Endothelial cell of umbilical vein (primary cell): Measurements from ENCODE around the gene DDX39A. TPM values are rescaled to one million over a fixed set of nuclear protein-coding genes. Genes with fewer than 3 reads are reported as not detected.

Experiments
- BruUV-seq: library from RNA; stranded (reverse); fragments of 400-500 nt; replicated peaks from 2 replicates; lab custom pipeline; 2021; lab: Mats Ljungman, UMichigan
- CTCF ChIA-PET: fragments of 300-600, 350-600 bp; sonication (Branson Sonifier 250); formaldehyde crosslinking; loops from one replicate; lab custom pipeline; 2021; ENCODE audit warnings: antibody characterized with exemption, inconsistent platforms; lab: Charles Lee
- POLR2A ChIA-PET: fragments of 300-600, 350-600 bp; sonication (Branson Sonifier 250); formaldehyde crosslinking; loops from one replicate; lab custom pipeline; 2021; ENCODE audit warnings: antibody characterized with exemption, inconsistent platforms; lab: Charles Lee
- DNase-seq: peaks from one replicate; pipeline ENCODE4 v3.0.0-alpha.2; 2011; ENCODE audit warnings: low read depth, low spot score
- FAIRE-seq: peaks from 2 replicates; lab custom pipeline; 2011; peaks lifted over from hg19 to GRCh38; lab: Jason Lieb, UNC
- H2AFZ ChIP-seq: 2 replicates; pipeline ENCODE4 v1.6.0; 2012; ENCODE audit warnings: low read depth, low read length, control low read depth, inconsistent platforms
- H3K27ac ChIP-seq: 2 replicates; pipeline ENCODE4 v1.5.1; 2011; ENCODE audit warnings: low read depth, mild to moderate bottlenecking, control low read depth, low read length, moderate library complexity; ENCODE audit not compliant: insufficient read depth
- H3K27me3 ChIP-seq, 2 experiments: 2 replicates each; pipeline versions ENCODE4 v1.6.0 to v1.6.1; 2011; ENCODE audit warnings: low read length in 2 of 2, mixed read lengths in 1 of 2; ENCODE audit not compliant: control insufficient read depth in 2 of 2, insufficient read depth in 2 of 2
- H3K36me3 ChIP-seq, 2 experiments: 2 replicates in 1 of 2; 3 replicates in 1 of 2; pipeline ENCODE4 v1.5.1; 2011; ENCODE audit warnings: low read length in 2 of 2, mild to moderate bottlenecking in 1 of 2, moderate library complexity in 1 of 2; ENCODE audit not compliant: control insufficient read depth in 2 of 2, insufficient read depth in 2 of 2; ENCODE audit errors: extremely low read depth in 1 of 2
- H3K4me1 ChIP-seq: 3 replicates; pipeline ENCODE4 v1.5.1; 2011; ENCODE audit warnings: mild to moderate bottlenecking, low read length; ENCODE audit not compliant: control insufficient read depth, insufficient read depth; ENCODE audit errors: extremely low read depth
- H3K4me2 ChIP-seq: 2 replicates; pipeline ENCODE4 v1.6.1; 2011; ENCODE audit warnings: low read length, control low read depth, mixed read lengths; ENCODE audit not compliant: insufficient read depth
- H3K4me3 ChIP-seq, 3 experiments: fragments of 200-600 bp in 1 of 3; sonication (generic), shearing (Covaris generic) in 1 of 3; replicated peaks in 1 of 3; 2 replicates each; pipeline ENCODE4 v1.5.1; 2011 to 2016; ENCODE audit warnings: control low read depth in 3 of 3, low read length in 3 of 3, mild to moderate bottlenecking in 2 of 3, inconsistent platforms in 1 of 3, low read depth in 1 of 3, moderate library complexity in 1 of 3; ENCODE audit not compliant: insufficient read depth in 1 of 3
- H3K79me2 ChIP-seq: 2 replicates; pipeline ENCODE4 v1.6.0; 2012; ENCODE audit warnings: low read length, inconsistent platforms; ENCODE audit not compliant: control insufficient read depth, insufficient read depth
- H3K9ac ChIP-seq: replicated peaks from 2 replicates; pipeline ENCODE3; 2011; ENCODE audit warnings: low read length, control low read depth; ENCODE audit not compliant: insufficient read depth; ENCODE audit errors: extremely low read depth
- H3K9me1 ChIP-seq: replicated peaks from 3 replicates; pipeline ENCODE4 v1.6.0; 2011; ENCODE audit warnings: mild to moderate bottlenecking, low read length; ENCODE audit not compliant: control insufficient read depth, insufficient read depth; ENCODE audit errors: extremely low read depth
- H3K9me3 ChIP-seq: replicated peaks from 2 replicates; pipeline ENCODE4 v1.5.1; 2012; ENCODE audit warnings: low read length, inconsistent platforms; ENCODE audit not compliant: control insufficient read depth, insufficient read depth
- H4K20me1 ChIP-seq: replicated peaks from 2 replicates; pipeline ENCODE3; 2011; ENCODE audit warnings: mild to moderate bottlenecking, low read length; ENCODE audit not compliant: control insufficient read depth, insufficient read depth; ENCODE audit errors: extremely low read depth
- EZH2 ChIP-seq: IDR thresholded peaks from 2 replicates; pipeline ENCODE4 v1.6.1; 2012; ENCODE audit warnings: borderline replicate concordance, low read depth, mild to moderate bottlenecking, moderate library complexity, low read length, inconsistent platforms; ENCODE audit not compliant: severe bottlenecking
- JUN ChIP-seq: IDR thresholded peaks from 2 replicates; pipeline ENCODE4 v1.6.1; 2011; ENCODE audit warnings: borderline replicate concordance, low read depth; ENCODE audit not compliant: insufficient read length, insufficient read depth
- MYC ChIP-seq: IDR thresholded peaks from one replicate; pipeline ENCODE4 v1.6.1; 2011; ENCODE audit warnings: mild to moderate bottlenecking, low read depth, low read length
- POLR2A ChIP-seq: IDR thresholded peaks from 2 replicates; pipeline ENCODE4 v1.6.1; 2012; ENCODE audit warnings: low read depth, mild to moderate bottlenecking, control low read depth, low read length
- POLR2AphosphoS5 ChIP-seq: IDR thresholded peaks from 2 replicates; pipeline ENCODE4 v1.6.1; 2012; ENCODE audit warnings: low read depth, mild to moderate bottlenecking, control low read depth, low read length, moderate library complexity; ENCODE audit not compliant: insufficient read depth
- dilution Hi-C: fragments of 300-500 bp; cut with MboI; formaldehyde crosslinking; loops from one replicate; pipeline ENCODE4 v1.15.0; 2019; ENCODE audit warnings: low sequenced_read_pairs; ENCODE audit not compliant: extremely low pct_ligation_motif_present
- intact Hi-C: fragments of 100-400 bp; cut with micrococcal nuclease; formaldehyde crosslinking; loops from one replicate; pipeline ENCODE4 v1.10.0; 2022
- polyA plus RNA-seq, 4 experiments: library from polyadenylated mRNA; depleted of rRNA in 3 of 4; stranded (reverse) in 3 of 4; unstranded in 1 of 4; fragments of >200 nt; gene quantifications; 2 replicates each; pipeline versions ENCODE4 v1.2.1 to v1.2.3, GENCODE V29; 2011 to 2012; ENCODE audit warnings: missing spikeins in 1 of 4
- total RNA-seq: library from RNA; stranded (reverse); gene quantifications from 2 replicates; pipeline ENCODE4 v1.2.3, GENCODE V29; 2021

Gene DDX39A
- total and polyA plus RNA-seq, 2 donors (not counting 3 experiments of a cell fraction or from before 2014, with no cell fraction given): 157 to 158 TPM

GRCh38 chr19:14410091-14411051, 8.8 kb downstream of the DDX39A start:
- Histone ChIP-seq H2AFZ (no peak overlapping the region), H3K4me2 (no peak overlapping the region), H3K4me3 (no peak overlapping the region), H3K79me2 (peaks cover 49% of the 10 kb centered on the region), H4K20me1 (no peaks in the 10 kb centered on the region), H3K9ac (no peak overlapping the region), H3K9me1 (no peaks in the 10 kb centered on the region), H3K36me3 (peaks cover 34 to 61% of the 10 kb centered on the region in 2 experiments), H3K27ac (no peak overlapping the region), H3K27me3 (no peaks in the 10 kb centered on the region), H3K4me1 (peaks cover 3% of the 10 kb centered on the region), H3K9me3 (no peaks in the 10 kb centered on the region)
- dilution Hi-C loops (no loop called here), intact Hi-C loops (no loop called here)
- CTCF ChIA-PET: interaction anchor here (0.6 to 2.6 kb wide), 3 partner anchors 22 to 62 kb away, joined by 3 to 8 read pairs (median 4); no protein-coding TSS in a partner anchor
- no TSS peak for BruUV-seq
- FAIRE-seq (no peak), DNase-seq (no peak)
- POLR2A ChIA-PET: no interaction called here
- TF ChIP-seq POLR2AphosphoS5 (no peak), JUN (no peak), EZH2 (no peak), MYC (no peak), POLR2A (no peak)
